ENCODE measurements around the gene SMYD3. TPM values are rescaled to one million over a fixed set of nuclear protein-coding genes. Genes with fewer than 3 reads are reported as not detected.
A peak's percentile ranks its signal among the peaks of the same experiment; 100 is the strongest.

Gene SMYD3
- total and polyA plus RNA-seq, 2 donors (not counting 3 experiments of a cell fraction or from before 2014, with no cell fraction given), result 16.0 to 32.1 TPM

DNA sequence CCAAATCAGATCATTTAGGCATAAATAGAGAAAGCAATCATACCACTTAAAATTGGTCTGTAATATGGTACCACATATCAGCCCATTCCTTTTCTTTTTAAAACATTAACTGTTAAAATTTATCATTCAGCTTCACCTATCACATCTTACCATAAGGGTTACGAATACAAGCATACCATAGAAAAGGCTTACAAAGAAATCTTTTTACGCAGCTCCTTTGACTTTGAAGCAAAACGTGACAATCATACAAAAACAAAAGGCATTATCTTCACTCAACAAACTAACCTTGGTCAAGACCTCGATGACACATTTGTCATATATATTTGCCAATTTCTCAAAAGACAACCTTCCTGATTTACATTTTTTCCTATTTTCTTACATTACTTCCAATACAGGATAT is 169.0 kb downstream of the SMYD3 start:
- Histone ChIP-seq H3K27ac (ENCODE audit: insufficient read depth, low read depth, low read length) (peak overlapping the region; percentile 10), H3K4me1 (ENCODE audit: control insufficient read depth, extremely low read depth, insufficient read depth, low read length) (peaks cover 8% of the 10 kb centered on the region), H3K9ac (replicated peaks; ENCODE audit: extremely low read depth, insufficient read depth, low read length) (no peak overlapping the region), H3K27me3 (ENCODE audit: control insufficient read depth in 2 of 2, insufficient read depth in 2 of 2, low read length in 2 of 2) (no peaks in the 10 kb centered on the region), H3K79me2 (ENCODE audit: control insufficient read depth, insufficient read depth, low read length) (no peaks in the 10 kb centered on the region), H3K9me3 (replicated peaks; ENCODE audit: control insufficient read depth, insufficient read depth, low read length) (no peaks in the 10 kb centered on the region), H3K4me3 (replicated peaks in 1 of 3; ENCODE audit: insufficient read depth in 1 of 3, low read depth in 1 of 3, low read length in 3 of 3) (no peak overlapping the region), H2AFZ (ENCODE audit: low read depth, low read length) (no peak overlapping the region), H3K36me3 (ENCODE audit: control insufficient read depth in 2 of 2, extremely low read depth in 1 of 2, insufficient read depth in 2 of 2, low read length in 2 of 2) (no peaks in the 10 kb centered on the region), H3K9me1 (replicated peaks; ENCODE audit: control insufficient read depth, extremely low read depth, insufficient read depth, low read length) (no peaks in the 10 kb centered on the region), H3K4me2 (ENCODE audit: insufficient read depth, low read length) (no peak overlapping the region), H4K20me1 (replicated peaks; ENCODE audit: control insufficient read depth, extremely low read depth, insufficient read depth, low read length) (no peaks in the 10 kb centered on the region)
- FAIRE-seq (no peak), DNase-seq (ENCODE audit: low read depth, low spot score) (no peak)
- intact Hi-C loops (cut with micrococcal nuclease) (no loop called here), dilution Hi-C loops (cut with MboI; ENCODE audit: extremely low pct_ligation_motif_present, low sequenced_read_pairs) (no loop called here)
- TF ChIP-seq EZH2 (IDR thresholded peaks at IDR 0.05; ENCODE audit: borderline replicate concordance, low read depth, low read length, severe bottlenecking), result no peak
- no peak for TF ChIP-seq FOS (IDR thresholded peaks at IDR 0.05; ENCODE audit: borderline replicate concordance, insufficient read depth, low read length)
- ChIA-PET CTCF (interaction anchor here (1.1 to 1.3 kb wide), 2 partner anchors 44 to 327 kb away, joined by 3 read pairs; no protein-coding TSS in a partner anchor), POLR2A (interaction anchor here (0.6 kb wide), 1 partner anchor 82 kb away, joined by 4 read pairs; no protein-coding TSS in a partner anchor)
- BruUV-seq (replicated peaks), result no TSS peak

- TF ChIP-seq, protein P1, sequence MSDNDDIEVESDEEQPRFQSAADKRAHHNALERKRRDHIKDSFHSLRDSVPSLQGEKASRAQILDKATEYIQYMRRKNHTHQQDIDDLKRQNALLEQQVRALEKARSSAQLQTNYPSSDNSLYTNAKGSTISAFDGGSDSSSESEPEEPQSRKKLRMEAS (IDR thresholded peaks at IDR 0.05; ENCODE audit: insufficient read depth, insufficient read length), result no peak
- no peak for TF ChIP-seq POLR2AphosphoS5 (IDR thresholded peaks at IDR 0.05; ENCODE audit: insufficient read depth, low read depth, low read length)
- no peak for TF ChIP-seq EZH2 (IDR thresholded peaks at IDR 0.05; ENCODE audit: borderline replicate concordance, low read depth, low read length, severe bottlenecking)
- Histone ChIP-seq H3K9me1 (replicated peaks; ENCODE audit: control insufficient read depth, extremely low read depth, insufficient read depth, low read length) (no peaks in the 10 kb centered on the region), H3K79me2 (ENCODE audit: control insufficient read depth, insufficient read depth, low read length) (no peaks in the 10 kb centered on the region), H4K20me1 (replicated peaks; ENCODE audit: control insufficient read depth, extremely low read depth, insufficient read depth, low read length) (no peaks in the 10 kb centered on the region), H3K4me2 (ENCODE audit: insufficient read depth, low read length) (no peak overlapping the region), H2AFZ (ENCODE audit: low read depth, low read length) (no peak overlapping the region), H3K27me3 (ENCODE audit: control insufficient read depth in 2 of 2, insufficient read depth in 2 of 2, low read length in 2 of 2) (no peaks in the 10 kb centered on the region), H3K9me3 (replicated peaks; ENCODE audit: control insufficient read depth, insufficient read depth, low read length) (no peaks in the 10 kb centered on the region), H3K4me1 (ENCODE audit: control insufficient read depth, extremely low read depth, insufficient read depth, low read length) (peaks cover 8% of the 10 kb centered on the region), H3K36me3 (ENCODE audit: control insufficient read depth in 2 of 2, extremely low read depth in 1 of 2, insufficient read depth in 2 of 2, low read length in 2 of 2) (no peaks in the 10 kb centered on the region), H3K4me3 (replicated peaks in 1 of 3; ENCODE audit: insufficient read depth in 1 of 3, low read depth in 1 of 3, low read length in 3 of 3) (no peak overlapping the region), H3K9ac (replicated peaks; ENCODE audit: extremely low read depth, insufficient read depth, low read length) (no peak overlapping the region), H3K27ac (ENCODE audit: insufficient read depth, low read depth, low read length) (no peak overlapping the region)
- intact Hi-C loops (cut with micrococcal nuclease) (no loop called here), dilution Hi-C loops (cut with MboI; ENCODE audit: extremely low pct_ligation_motif_present, low sequenced_read_pairs) (no loop called here)
- DNase-seq (ENCODE audit: low read depth, low spot score), result no peak
- POLR2A ChIA-PET, result no interaction called here
- BruUV-seq (replicated peaks), result no TSS peak
- FAIRE-seq, result no peak
- CTCF ChIA-PET, result no interaction called here
Measured at GRCh38 chr1:246335151-246335550, 171.9 kb downstream of the SMYD3 start.
